ENCODE data around the gene UBE2G2. TPM values are rescaled to one million over a fixed set of nuclear protein-coding genes. Genes with fewer than 3 reads are reported as not detected.

The UBE2G2 gene
- total and polyA plus RNA-seq, 2 of the 4 experiments (the other 2 are of a cell fraction) = 65.4 to 91.7 TPM

DNA sequence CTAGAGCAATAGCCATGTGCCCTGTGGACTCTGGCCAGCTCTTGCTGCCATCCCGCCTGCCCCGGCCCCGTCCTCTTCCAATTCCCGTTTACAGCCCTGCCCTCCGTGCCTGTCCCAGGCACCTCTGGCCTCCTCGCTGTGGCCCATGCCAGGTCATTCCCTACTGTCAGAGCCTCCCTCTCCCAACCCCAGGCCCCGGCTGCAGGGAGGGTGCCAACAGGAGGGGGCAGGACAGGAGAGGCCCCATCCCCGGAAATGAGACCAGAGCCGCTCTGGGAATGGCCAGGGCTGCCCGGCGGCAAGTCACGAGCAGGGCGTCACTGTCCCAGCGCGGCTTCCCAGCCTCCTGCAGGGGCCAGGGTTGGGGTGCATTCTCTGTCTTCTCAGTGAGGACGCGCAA lies 66.8 kb downstream of the UBE2G2 start:
- no TSS peak for BruUV-seq (replicated peaks)
- no peaks in the 10 kb centered on the region for H4K20me1 ChIP-seq (ENCODE audit: insufficient read depth, low read length)
- intact Hi-C loops (cut with micrococcal nuclease) (no loop called here), dilution Hi-C loops (cut with HindIII; ENCODE audit: low sequenced_read_pairs, unreplicated experiment) (no loop called here), in situ Hi-C loops (cut with MboI; ENCODE audit: low sequenced_read_pairs) (no loop called here)
- no peak overlapping the region for H4K91ac ChIP-seq (ENCODE audit: insufficient read depth, low read depth, low read length)
- no peaks in the 10 kb centered on the region for H3K9me1 ChIP-seq (ENCODE audit: insufficient read depth, low read length)
- H3K18ac ChIP-seq (ENCODE audit: low read depth, low read length) = no peak overlapping the region
- no peaks in the 10 kb centered on the region for H3K36me3 ChIP-seq (ENCODE audit: control insufficient read depth, insufficient read depth, low read length)
- no peak overlapping the region for H3K23ac ChIP-seq (ENCODE audit: low read depth, low read length)
- H3K9me3 ChIP-seq (ENCODE audit: control insufficient read depth, insufficient read depth, low read length) = peaks cover 37% of the 10 kb centered on the region
- no peak overlapping the region for H3K4ac ChIP-seq (ENCODE audit: low read depth, low read length)
- ATAC-seq (ENCODE audit: low read depth) = no peak
- H3K56ac ChIP-seq (ENCODE audit: extremely low read depth, insufficient read depth, low read length) = no peak overlapping the region
- H3K9ac ChIP-seq (ENCODE audit: low read depth, low read length) = no peak overlapping the region
- H2AFZ ChIP-seq (replicated peaks; ENCODE audit: low read length, poor library complexity) = no peak overlapping the region
- no peak overlapping the region for H4K5ac ChIP-seq (ENCODE audit: low read depth, low read length)
- TF ChIP-seq MAFK (IDR thresholded peaks at IDR 0.05; ENCODE audit: low read depth, low read length) (no peak), RCOR1 (IDR thresholded peaks at IDR 0.05; ENCODE audit: insufficient replicate concordance, low read length) (no peak), MAZ (IDR thresholded peaks at IDR 0.05; ENCODE audit: borderline replicate concordance, low read depth, low read length) (no peak), MXI1 (IDR thresholded peaks at IDR 0.05; ENCODE audit: borderline replicate concordance, low read depth, low read length) (no peak), CEBPB (IDR thresholded peaks at IDR 0.05; ENCODE audit: low read depth, low read length) (no peak), NFE2L2 (IDR thresholded peaks at IDR 0.05; ENCODE audit: low read depth, low read length) (no peak), SMC3 (IDR thresholded peaks at IDR 0.05; ENCODE audit: low read depth, low read length) (no peak), POLR2A (IDR thresholded peaks at IDR 0.05; ENCODE audit: low read depth, low read length) (no peak), FOS (IDR thresholded peaks at IDR 0.05; ENCODE audit: low read depth, low read length) (no peak), RAD21 (IDR thresholded peaks at IDR 0.05; ENCODE audit: low read length) (no peak), CHD1 (IDR thresholded peaks at IDR 0.05; ENCODE audit: low read depth, low read length) (no peak), BHLHE40 (IDR thresholded peaks at IDR 0.05; ENCODE audit: low read depth, low read length) (no peak), RFX5 (IDR thresholded peaks at IDR 0.05; ENCODE audit: low read depth, low read length) (no peak)
- TF ChIP-seq, protein P1, sequence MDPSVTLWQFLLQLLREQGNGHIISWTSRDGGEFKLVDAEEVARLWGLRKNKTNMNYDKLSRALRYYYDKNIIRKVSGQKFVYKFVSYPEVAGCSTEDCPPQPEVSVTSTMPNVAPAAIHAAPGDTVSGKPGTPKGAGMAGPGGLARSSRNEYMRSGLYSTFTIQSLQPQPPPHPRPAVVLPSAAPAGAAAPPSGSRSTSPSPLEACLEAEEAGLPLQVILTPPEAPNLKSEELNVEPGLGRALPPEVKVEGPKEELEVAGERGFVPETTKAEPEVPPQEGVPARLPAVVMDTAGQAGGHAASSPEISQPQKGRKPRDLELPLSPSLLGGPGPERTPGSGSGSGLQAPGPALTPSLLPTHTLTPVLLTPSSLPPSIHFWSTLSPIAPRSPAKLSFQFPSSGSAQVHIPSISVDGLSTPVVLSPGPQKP (IDR thresholded peaks at IDR 0.05; ENCODE audit: borderline replicate concordance, low read depth, low read length) = no peak
- TF ChIP-seq, protein P2, sequence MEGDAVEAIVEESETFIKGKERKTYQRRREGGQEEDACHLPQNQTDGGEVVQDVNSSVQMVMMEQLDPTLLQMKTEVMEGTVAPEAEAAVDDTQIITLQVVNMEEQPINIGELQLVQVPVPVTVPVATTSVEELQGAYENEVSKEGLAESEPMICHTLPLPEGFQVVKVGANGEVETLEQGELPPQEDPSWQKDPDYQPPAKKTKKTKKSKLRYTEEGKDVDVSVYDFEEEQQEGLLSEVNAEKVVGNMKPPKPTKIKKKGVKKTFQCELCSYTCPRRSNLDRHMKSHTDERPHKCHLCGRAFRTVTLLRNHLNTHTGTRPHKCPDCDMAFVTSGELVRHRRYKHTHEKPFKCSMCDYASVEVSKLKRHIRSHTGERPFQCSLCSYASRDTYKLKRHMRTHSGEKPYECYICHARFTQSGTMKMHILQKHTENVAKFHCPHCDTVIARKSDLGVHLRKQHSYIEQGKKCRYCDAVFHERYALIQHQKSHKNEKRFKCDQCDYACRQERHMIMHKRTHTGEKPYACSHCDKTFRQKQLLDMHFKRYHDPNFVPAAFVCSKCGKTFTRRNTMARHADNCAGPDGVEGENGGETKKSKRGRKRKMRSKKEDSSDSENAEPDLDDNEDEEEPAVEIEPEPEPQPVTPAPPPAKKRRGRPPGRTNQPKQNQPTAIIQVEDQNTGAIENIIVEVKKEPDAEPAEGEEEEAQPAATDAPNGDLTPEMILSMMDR (conservative IDR thresholded peaks at IDR 0.05; ENCODE audit: low read depth, low read length) = no peak
- TF ChIP-seq, protein P3, sequence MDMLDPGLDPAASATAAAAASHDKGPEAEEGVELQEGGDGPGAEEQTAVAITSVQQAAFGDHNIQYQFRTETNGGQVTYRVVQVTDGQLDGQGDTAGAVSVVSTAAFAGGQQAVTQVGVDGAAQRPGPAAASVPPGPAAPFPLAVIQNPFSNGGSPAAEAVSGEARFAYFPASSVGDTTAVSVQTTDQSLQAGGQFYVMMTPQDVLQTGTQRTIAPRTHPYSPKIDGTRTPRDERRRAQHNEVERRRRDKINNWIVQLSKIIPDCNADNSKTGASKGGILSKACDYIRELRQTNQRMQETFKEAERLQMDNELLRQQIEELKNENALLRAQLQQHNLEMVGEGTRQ (IDR thresholded peaks at IDR 0.05; ENCODE audit: low read depth, low read length) = no peak
- H2BK20ac ChIP-seq (ENCODE audit: low read depth, low read length) = no peak overlapping the region
- H3K79me1 ChIP-seq (ENCODE audit: low read depth in 1 of 2, low read length in 2 of 2) = no peaks in the 10 kb centered on the region
- CTCF ChIA-PET = no interaction called here
- H3K27me3 ChIP-seq (ENCODE audit: control insufficient read depth, insufficient read depth, low read length) = peaks cover 12% of the 10 kb centered on the region
- no peak overlapping the region for H4K8ac ChIP-seq (ENCODE audit: low read depth in 2 of 2, low read length in 2 of 2)
- H3K27ac ChIP-seq (ENCODE audit: insufficient read depth, low read length) = no peak overlapping the region
- H3K4me2 ChIP-seq (ENCODE audit: low read depth, low read length) = no peak overlapping the region
- no peak overlapping the region for H2BK5ac ChIP-seq (ENCODE audit: low read depth, low read length, poor library complexity, severe bottlenecking)
- no peak overlapping the region for H2AK9ac ChIP-seq (replicated peaks; ENCODE audit: low read depth, low read length, poor library complexity)
- no CpG with 5 or more reads among the region's 17 CpGs for WGBS, 2 experiments (ENCODE audit: extremely low coverage in 2 of 2, insufficient read length in 1 of 2)
- no peak overlapping the region for H3K4me3 ChIP-seq (ENCODE audit: insufficient read depth, low read depth, low read length)
- POLR2A ChIA-PET (ENCODE audit: unreplicated experiment) = no interaction called here
- no peak overlapping the region for H2BK15ac ChIP-seq (ENCODE audit: low read depth, low read length)
- H3K14ac ChIP-seq (replicated peaks; ENCODE audit: low read depth, low read length) = no peak overlapping the region
- no peaks in the 10 kb centered on the region for H3K4me1 ChIP-seq (ENCODE audit: control insufficient read depth, insufficient read depth, low read length)
- H2AK5ac ChIP-seq (ENCODE audit: low read depth, low read length) = no peak overlapping the region
- DNase-seq = no peak
- H2BK120ac ChIP-seq (ENCODE audit: low read depth, low read length) = no peak overlapping the region
